HG02763 (cell line): ENCODE results near the gene PTPN14.
"Not testable (repeated sequence)": the region's sequence is repeated elsewhere in the genome, so short reads cannot be mapped to it uniquely, and the experiment has no call there.

ENCODE experiments used
- ATAC-seq: cut with Tn5 transposase; IDR thresholded peaks from one replicate; pipeline ENCODE4 v1.9.1; 2021; ENCODE audit warnings: mild to moderate bottlenecking, moderate library complexity; ENCODE audit not compliant: unreplicated experiment

Gene PTPN14

GRCh38 chr1:214404571-214405213, 146.7 kb downstream of the PTPN14 start:
- peak; percentile 16 for ATAC-seq

GRCh38 chr1:214404154-214404553, 147.2 kb downstream of the PTPN14 start:
- peak; percentile 58 for ATAC-seq

DNA sequence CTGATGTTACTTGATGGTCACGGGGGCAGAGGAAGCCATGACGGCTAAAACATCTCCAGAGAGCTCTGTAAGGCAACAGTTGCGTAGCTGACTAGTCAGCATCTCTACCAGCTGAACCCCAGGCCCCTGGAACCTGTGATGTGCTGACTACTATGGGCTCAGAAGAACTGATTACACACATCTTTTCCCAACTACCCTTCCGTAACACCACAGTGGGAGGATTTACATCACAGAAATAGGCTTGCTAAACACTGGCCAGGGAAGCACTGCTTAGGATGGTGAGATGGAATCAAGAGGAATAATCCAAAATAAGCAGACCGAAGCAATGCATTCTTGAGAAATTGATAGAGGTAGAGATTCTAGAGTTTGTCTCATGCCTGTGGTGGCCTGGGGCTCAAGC, 148.0 kb downstream of the PTPN14 start:
- ATAC-seq = no peak

DNA sequence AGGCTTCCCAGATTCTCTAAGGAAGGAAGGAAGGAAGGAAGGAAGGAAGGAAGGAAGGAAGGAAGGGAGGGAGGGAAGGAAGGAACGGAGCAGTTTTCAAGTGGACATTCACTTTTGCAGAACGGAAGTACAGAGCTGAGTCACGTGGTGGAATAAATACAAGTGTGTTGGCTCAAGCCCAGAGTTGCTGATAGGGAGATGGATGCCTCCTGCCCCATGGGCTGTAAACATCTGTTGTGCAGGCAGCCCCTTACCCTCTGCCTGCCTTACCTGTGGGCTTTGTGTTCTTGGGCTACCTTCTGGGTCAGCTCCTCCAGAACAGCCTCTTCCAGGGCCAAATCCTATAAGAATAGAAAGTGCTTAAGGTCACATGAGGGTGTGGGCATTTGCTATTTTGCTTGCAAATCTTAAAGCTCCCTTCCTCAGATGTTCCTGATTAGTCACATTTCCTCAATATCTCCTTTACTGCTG, 148.8 kb downstream of the PTPN14 start:
- no peak for ATAC-seq

- ATAC-seq = no peak
Measured at GRCh38 chr1:214401666-214402065, 149.7 kb downstream of the PTPN14 start.

DNA sequence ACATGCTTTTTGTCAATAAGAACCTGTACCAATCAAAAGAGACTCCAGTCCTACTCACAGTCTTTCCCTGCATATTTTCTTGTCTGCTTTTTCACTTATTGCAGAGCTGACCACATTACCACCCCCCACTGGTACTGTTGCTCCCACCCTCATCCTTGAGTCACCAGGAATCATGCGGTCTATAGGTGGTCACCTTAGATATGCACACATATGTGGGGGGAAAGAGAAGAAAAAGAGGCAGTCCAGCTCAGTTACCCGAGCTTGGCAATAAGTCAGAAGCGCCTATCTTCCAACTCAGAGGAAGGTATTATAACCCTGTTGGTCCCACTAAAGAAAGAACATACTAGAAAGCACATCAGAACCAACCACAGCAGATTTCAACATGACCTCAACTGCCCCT, 151.3 kb downstream of the PTPN14 start:
- ATAC-seq = no peak

DNA sequence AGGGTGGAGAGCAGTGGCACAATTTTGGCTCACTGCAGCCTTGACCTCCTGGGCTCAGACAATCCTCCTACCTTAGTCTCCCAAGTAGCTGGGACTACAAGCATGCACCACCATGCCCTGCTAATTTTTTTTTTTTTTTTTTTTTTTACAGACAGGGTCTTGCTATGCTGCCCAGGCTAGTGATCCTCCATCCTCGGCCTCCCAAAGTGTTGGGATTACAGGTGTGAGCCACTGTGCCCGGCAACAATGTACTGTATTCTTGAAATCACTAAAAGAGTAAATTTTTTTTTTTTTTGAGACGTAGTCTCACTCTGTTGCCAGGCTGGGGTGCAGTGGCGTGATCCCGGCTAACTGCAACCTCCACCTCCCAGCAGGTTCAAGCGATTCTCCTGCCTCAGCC, 152.9 kb downstream of the PTPN14 start:
- ATAC-seq = no peak

DNA sequence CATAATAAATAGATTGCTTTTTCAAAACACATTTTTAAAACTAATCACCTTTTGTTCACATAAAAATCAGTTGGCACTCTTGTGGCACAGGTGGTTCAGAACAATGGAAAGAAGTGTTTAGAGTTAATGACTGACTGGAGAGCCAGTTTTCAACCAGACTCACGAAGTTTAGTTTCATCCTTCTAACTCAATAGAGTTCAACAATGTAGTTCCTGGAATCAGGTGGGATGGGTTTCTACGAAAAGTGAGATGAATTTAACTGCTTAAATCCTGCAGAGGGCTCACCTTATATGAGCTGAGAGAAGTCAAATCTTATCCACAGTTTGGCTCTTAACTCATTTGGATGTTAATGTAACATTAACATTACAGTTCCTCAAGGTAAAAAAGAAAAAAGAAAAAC, 153.9 kb downstream of the PTPN14 start:
- no peak for ATAC-seq

- no peak for ATAC-seq
Measured at GRCh38 chr1:214396330-214396729, 155.1 kb downstream of the PTPN14 start.

DNA sequence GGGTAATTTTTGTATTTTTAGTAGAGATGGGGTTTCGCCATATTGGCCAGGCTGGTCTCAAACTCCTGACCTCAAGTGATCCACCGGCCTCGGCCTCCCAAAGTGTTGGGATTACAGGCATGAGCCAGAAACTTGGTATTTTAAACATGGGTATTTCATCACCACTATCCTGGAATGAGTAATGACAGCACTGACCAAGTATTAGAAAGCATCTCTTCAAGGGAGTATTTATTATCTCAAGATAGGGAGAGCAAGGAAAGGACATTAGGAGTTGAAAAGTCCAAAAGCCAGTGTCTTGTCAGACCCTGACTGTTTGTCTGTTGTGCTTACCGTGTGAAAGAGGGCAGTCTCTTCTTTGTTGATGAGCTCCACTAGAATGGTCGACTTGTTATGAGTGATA, 156.8 kb downstream of the PTPN14 start:
- ATAC-seq = not testable (repeated sequence)

DNA sequence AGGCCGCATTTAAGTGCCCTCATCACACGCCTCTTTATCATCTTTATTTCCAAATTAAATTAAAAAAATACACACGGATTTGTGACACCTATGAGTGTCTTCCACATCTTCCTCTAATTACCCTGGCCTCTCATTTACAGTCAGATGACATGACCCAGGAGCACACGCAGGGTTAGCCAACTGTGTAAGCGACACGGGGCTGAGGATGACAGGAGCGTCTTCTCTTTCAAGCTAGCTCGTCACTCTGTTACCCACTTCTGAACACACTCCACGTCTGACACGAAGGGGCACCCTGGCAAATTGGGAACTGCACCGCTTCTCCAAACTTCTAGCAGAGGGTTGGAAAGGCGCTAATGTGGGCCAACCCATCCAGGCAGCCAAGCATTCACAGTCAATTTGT, 158.3 kb downstream of the PTPN14 start:
- no peak for ATAC-seq

GRCh38 chr1:214391873-214392645, 159.3 kb downstream of the PTPN14 start:
- ATAC-seq = no peak

DNA sequence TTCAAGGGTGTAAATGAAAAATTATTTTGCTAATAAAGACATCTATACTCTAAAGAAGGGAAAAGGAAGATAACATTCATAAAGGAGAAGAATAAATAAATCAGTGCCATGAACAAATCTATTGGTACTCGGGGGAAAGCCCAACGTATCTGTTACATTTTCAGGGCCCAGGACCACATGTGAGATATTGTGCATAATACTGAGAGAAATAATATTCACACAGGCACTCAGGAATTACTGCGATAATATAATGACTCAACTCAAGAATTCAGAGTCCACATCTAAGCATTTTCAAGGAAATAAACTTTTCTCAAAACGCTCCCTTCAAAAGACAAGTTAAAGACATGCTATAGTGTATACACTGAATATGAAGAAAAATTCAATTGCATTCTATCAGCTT, 161.7 kb downstream of the PTPN14 start:
- no peak for ATAC-seq

DNA sequence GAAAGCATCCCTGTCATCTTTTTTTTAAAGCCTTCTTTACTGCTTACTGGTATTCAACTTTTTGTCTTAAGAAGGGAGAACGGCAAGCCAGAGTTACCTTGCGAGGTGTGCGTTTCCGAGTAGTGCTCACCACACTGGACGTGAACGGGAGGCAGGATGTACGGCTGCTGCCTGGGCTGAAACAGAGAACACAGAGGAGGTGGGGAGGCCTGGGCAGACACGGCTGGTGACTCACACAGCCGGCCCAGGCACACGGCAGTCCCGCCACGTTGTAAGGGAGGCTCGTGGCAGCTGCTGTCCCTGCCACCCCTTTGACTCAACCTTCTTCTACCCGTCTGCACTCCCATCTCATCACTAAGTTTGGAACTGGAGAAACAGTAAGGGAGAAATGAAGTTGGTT, 164.7 kb downstream of the PTPN14 start:
- ATAC-seq = no peak

- ATAC-seq = no peak
Measured at GRCh38 chr1:214386333-214386732, 165.1 kb downstream of the PTPN14 start.

GRCh38 chr1:214385428-214385827, 166.0 kb downstream of the PTPN14 start:
- ATAC-seq = no peak

- ATAC-seq = no peak
Measured at GRCh38 chr1:214384373-214385079, 166.9 kb downstream of the PTPN14 start.

DNA sequence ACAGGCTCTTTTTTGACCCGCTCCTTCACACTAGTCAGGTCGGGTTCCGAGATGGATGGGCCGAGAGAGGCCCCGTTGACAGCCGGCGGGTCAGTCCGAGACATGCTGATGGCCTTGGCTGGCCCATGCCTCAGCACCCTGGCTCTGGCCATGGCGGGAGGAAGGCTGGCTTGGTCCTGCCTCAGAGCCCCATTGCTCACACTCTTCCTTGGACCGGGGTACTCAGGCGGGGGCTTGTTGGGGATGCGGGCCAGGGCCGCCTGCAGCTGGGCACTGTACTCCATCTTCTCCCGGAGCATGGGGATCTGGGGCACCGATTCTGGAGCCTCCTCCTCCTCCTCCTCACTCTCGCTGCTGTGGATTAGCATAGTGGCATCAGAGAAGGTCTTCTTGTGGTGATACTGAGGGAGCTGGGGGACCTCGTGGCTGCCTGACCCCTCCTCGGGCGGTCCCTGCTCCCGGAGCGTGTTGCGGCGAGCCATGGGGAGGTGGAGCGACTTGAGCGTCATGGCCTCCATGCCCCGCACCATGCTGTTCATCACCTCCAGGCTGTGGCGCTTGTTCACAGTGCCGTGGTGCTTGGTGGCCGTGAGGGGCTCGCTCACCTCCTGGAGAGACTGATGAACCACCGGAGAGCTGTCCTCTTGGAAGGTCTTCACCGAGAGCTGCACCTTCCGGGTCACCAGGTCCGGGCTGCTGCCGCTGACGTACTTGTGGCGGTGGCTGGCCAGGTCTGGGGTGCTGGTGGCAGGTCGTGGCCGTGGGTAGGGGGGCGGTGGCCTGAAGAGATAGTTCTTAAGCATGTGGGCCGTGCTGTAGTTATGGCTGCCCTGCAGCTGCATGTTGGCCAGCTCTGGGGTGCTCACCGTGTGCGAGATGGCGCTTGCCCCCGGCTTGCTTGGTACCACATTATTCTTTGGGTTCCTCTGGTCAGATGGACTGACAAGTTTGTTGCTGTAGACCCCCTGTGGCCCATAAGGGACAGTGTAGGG, 167.7 kb downstream of the PTPN14 start:
- ATAC-seq = no peak

DNA sequence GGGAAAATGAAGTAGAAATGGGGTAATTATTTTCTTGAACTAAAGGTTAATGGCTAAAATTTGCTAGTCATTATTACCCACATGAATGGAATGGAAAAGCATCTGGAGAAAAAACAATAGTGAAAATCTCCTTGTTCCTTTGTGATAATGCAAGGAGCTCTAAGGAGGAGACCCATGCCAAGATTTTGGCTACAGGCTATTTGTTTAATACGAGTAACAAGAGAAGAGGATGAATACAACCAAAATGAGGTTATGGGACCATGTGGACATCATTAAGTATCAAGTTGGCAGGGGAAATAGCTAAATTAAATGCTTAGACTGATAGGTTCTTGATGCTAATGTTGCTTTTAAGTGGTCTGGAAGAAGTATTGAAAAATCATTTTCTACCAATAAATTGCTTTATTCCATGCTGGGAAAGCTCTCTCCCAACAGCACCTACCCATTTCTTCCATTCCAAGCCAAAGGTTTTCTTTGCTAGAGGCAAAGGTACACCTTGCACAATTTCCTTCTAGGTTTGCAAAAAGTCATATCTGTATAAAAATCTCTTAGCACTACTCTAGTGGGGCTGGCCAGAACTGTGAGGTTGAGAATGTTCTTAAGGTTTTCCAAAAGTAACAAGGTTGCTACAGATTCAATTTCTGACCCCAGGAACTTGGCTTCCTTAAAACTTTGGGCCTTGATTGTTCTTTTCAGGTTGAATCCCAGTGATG, 170.3 kb downstream of the PTPN14 start:
- ATAC-seq = no peak

- no peak for ATAC-seq
Measured at GRCh38 chr1:214380396-214380795, 171.0 kb downstream of the PTPN14 start.
